Chondrocyte (in vitro differentiated cells): Measurements from ENCODE around the gene ARSI. TPM values are rescaled to one million over a fixed set of nuclear protein-coding genes. Genes with fewer than 3 reads are reported as not detected.
A peak's percentile ranks its signal among the peaks of the same experiment; 100 is the strongest.

Source experiments
- DNase-seq: peaks from one replicate; pipeline ENCODE4 v3.0.0; 2021; ENCODE audit warnings: mixed read lengths, low spot score
- H3K27ac Mint-ChIP-seq: one replicate; pipeline ENCODE4 v1.8.0; 2021; ENCODE audit warnings: mild to moderate bottlenecking, moderate library complexity, mixed read lengths; ENCODE audit not compliant: unreplicated experiment
- H3K27me3 Mint-ChIP-seq: 2 replicates; pipeline ENCODE4 v1.8.0; 2021; ENCODE audit warnings: low read depth, mixed read lengths
- H3K36me3 Mint-ChIP-seq: 2 replicates; pipeline ENCODE4 v1.8.0; 2021; ENCODE audit warnings: low read depth, mixed read lengths
- H3K4me1 Mint-ChIP-seq: 2 replicates; pipeline ENCODE4 v1.8.0; 2021; ENCODE audit warnings: low read depth, mild to moderate bottlenecking, mixed read lengths
- H3K4me3 Mint-ChIP-seq: one replicate; pipeline ENCODE4 v1.8.0; 2021; ENCODE audit warnings: mild to moderate bottlenecking, moderate library complexity, mixed read lengths; ENCODE audit not compliant: unreplicated experiment
- H3K9me3 Mint-ChIP-seq: 2 replicates; pipeline ENCODE4 v1.8.0; 2021; ENCODE audit warnings: low read depth, mixed read lengths
- CTCF ChIP-seq: fragments of 200-600 bp; sonication (generic); IDR thresholded peaks from 2 replicates; pipeline ENCODE4 v1.5.0; 2021; ENCODE audit warnings: antibody characterized with exemption, mild to moderate bottlenecking, moderate library complexity
- total RNA-seq: library from RNA; stranded (reverse); gene quantifications from 3 replicates; pipeline ENCODE4 v1.2.1, GENCODE V29; 2021

ARSI gene
- total RNA-seq, 1 donor from 2014 or later = 2.4 TPM

GRCh38 chr5:150313921-150314716, 11.4 kb upstream of the ARSI start:
- no peak for TF ChIP-seq CTCF
- Mint-ChIP-seq H3K4me1 (peaks cover 39% of the 10 kb centered on the region), H3K9me3 (no peaks in the 10 kb centered on the region), H3K27me3 (no peaks in the 10 kb centered on the region), H3K36me3 (no peaks in the 10 kb centered on the region), H3K27ac (peak overlapping the region; percentile 24), H3K4me3 (no peak overlapping the region)
- peak; percentile 37 for DNase-seq

GRCh38 chr5:150313501-150313900, 10.8 kb upstream of the ARSI start:
- H3K36me3 Mint-ChIP-seq = no peaks in the 10 kb centered on the region
- H3K4me1 Mint-ChIP-seq = peaks cover 33% of the 10 kb centered on the region
- no peaks in the 10 kb centered on the region for H3K27me3 Mint-ChIP-seq
- no peak overlapping the region for H3K27ac Mint-ChIP-seq
- H3K4me3 Mint-ChIP-seq = no peak overlapping the region
- no peak for DNase-seq
- H3K9me3 Mint-ChIP-seq = no peaks in the 10 kb centered on the region
- TF ChIP-seq CTCF = no peak

GRCh38 chr5:150312518-150312917, 9.8 kb upstream of the ARSI start:
- no peak for TF ChIP-seq CTCF
- Mint-ChIP-seq H3K27ac (no peak overlapping the region), H3K9me3 (no peaks in the 10 kb centered on the region), H3K4me1 (peaks cover 23% of the 10 kb centered on the region), H3K27me3 (no peaks in the 10 kb centered on the region), H3K36me3 (no peaks in the 10 kb centered on the region), H3K4me3 (no peak overlapping the region)
- DNase-seq = no peak

- Mint-ChIP-seq H3K27ac (no peak overlapping the region), H3K27me3 (no peaks in the 10 kb centered on the region), H3K4me1 (peaks cover 15% of the 10 kb centered on the region), H3K36me3 (no peaks in the 10 kb centered on the region), H3K4me3 (no peak overlapping the region), H3K9me3 (no peaks in the 10 kb centered on the region)
- no peak for TF ChIP-seq CTCF
- no peak for DNase-seq
These were observed 8.4 kb upstream of the ARSI start for GRCh38 chr5:150311015-150311692.

- no peaks in the 10 kb centered on the region for H3K9me3 Mint-ChIP-seq
- peaks cover 24% of the 10 kb centered on the region for H3K4me1 Mint-ChIP-seq
- H3K27ac Mint-ChIP-seq = no peak overlapping the region
- no peak for DNase-seq
- H3K4me3 Mint-ChIP-seq = no peak overlapping the region
- no peaks in the 10 kb centered on the region for H3K36me3 Mint-ChIP-seq
- no peak for TF ChIP-seq CTCF
- H3K27me3 Mint-ChIP-seq = no peaks in the 10 kb centered on the region
These were observed 7.5 kb upstream of the ARSI start for GRCh38 chr5:150310246-150310645.
